NCI-H446 treated with DMSO at 0.1 percent for 48 hours (cell line): ENCODE data around the gene CLEC16A.
A peak's percentile ranks its signal among the peaks of the same experiment; 100 is the strongest.

ENCODE experiments used
- DNase-seq: peaks from one replicate; lab custom pipeline; 2025; lab: John Stamatoyannopoulos, UW

CLEC16A gene

GRCh38 chr16:11015607-11016006 lies 71.2 kb downstream of the CLEC16A start:
- no peak for DNase-seq

GRCh38 chr16:11016524-11016988 lies 72.2 kb downstream of the CLEC16A start:
- no peak for DNase-seq

GRCh38 chr16:11016993-11017392 lies 72.6 kb downstream of the CLEC16A start:
- peak; percentile 42 for DNase-seq

GRCh38 chr16:11017499-11017898 lies 73.1 kb downstream of the CLEC16A start:
- DNase-seq = no peak

GRCh38 chr16:11020388-11020787 lies 76.0 kb downstream of the CLEC16A start:
- DNase-seq = no peak

GRCh38 chr16:11020792-11021551 lies 76.6 kb downstream of the CLEC16A start:
- no peak for DNase-seq

- no peak for DNase-seq
Observed at GRCh38 chr16:11022002-11022401, 77.6 kb downstream of the CLEC16A start.

- DNase-seq = no peak
Observed at GRCh38 chr16:11023262-11024039, 79.1 kb downstream of the CLEC16A start.

GRCh38 chr16:11024333-11025053 lies 80.1 kb downstream of the CLEC16A start:
- DNase-seq = no peak

- no peak for DNase-seq
Observed at GRCh38 chr16:11025120-11025531, 80.8 kb downstream of the CLEC16A start.

GRCh38 chr16:11029948-11030347 lies 85.6 kb downstream of the CLEC16A start:
- DNase-seq = no peak

GRCh38 chr16:11030990-11031510 lies 86.7 kb downstream of the CLEC16A start:
- no peak for DNase-seq

GRCh38 chr16:11032000-11032921 lies 87.9 kb downstream of the CLEC16A start:
- DNase-seq = no peak

- DNase-seq = no peak
Observed at GRCh38 chr16:11032922-11033291, 88.5 kb downstream of the CLEC16A start.

- no peak for DNase-seq
Observed at GRCh38 chr16:11033629-11034420, 89.5 kb downstream of the CLEC16A start.

- DNase-seq = no peak
Observed at GRCh38 chr16:11034481-11034931, 90.1 kb downstream of the CLEC16A start.

- DNase-seq = no peak
Observed at GRCh38 chr16:11035096-11035495, 90.7 kb downstream of the CLEC16A start.

- no peak for DNase-seq
Observed at GRCh38 chr16:11036040-11036439, 91.7 kb downstream of the CLEC16A start.

- no peak for DNase-seq
Observed at GRCh38 chr16:11036868-11037410, 92.6 kb downstream of the CLEC16A start.

GRCh38 chr16:11038305-11038704 lies 93.9 kb downstream of the CLEC16A start:
- DNase-seq = no peak
